OCI-LY3 (cell line): ENCODE data around the gene NODAL.

Experiments
- EZH2phosphoT487 ChIP-seq: fragments of 200-600 bp; shearing (Covaris generic); IDR thresholded peaks from 2 replicates; pipeline ENCODE4 v1.6.1; 2018; ENCODE audit warnings: antibody characterized with exemption, mixed run types, low read depth
- TF ChIP-seq, protein P1 (sequence below): fragments of 200-600, 300-600 bp; sonication (generic); IDR thresholded peaks from 2 replicates; pipeline ENCODE4 v1.5.1; 2014; ENCODE audit warnings: antibody characterized with exemption, low read length, low read depth

DNA sequence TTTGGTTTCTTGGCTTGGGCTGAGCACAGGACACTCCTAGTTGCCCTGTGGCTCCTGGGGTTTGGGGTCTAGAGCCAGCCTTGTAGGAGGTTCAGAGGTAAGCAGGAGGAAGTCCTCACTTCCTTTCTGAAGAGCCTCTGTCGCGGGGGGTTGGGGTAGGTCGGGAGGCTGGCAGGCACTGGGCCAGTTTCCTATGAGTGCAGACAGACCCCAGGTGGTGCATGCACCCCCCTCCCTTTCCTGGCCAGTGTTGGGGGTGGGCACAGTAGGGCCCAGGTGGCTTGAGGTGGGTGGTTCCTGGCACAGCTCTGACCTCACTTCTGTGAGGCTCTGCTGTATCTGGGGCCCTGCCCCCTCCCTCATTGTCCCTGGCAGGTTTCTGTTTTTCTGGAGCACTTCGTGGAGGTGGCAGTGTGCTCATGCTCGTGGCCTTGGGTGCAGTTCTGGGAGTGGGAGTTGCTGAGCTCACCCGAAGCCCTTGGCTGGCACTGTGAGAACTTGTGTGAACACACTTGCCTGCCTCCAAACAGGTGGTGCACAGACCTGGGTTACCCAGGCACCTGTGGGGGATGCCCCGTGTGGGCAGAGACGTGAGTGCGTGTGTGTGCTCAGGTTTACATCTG is 38.9 kb upstream of the NODAL start:
- TF ChIP-seq, protein P1, sequence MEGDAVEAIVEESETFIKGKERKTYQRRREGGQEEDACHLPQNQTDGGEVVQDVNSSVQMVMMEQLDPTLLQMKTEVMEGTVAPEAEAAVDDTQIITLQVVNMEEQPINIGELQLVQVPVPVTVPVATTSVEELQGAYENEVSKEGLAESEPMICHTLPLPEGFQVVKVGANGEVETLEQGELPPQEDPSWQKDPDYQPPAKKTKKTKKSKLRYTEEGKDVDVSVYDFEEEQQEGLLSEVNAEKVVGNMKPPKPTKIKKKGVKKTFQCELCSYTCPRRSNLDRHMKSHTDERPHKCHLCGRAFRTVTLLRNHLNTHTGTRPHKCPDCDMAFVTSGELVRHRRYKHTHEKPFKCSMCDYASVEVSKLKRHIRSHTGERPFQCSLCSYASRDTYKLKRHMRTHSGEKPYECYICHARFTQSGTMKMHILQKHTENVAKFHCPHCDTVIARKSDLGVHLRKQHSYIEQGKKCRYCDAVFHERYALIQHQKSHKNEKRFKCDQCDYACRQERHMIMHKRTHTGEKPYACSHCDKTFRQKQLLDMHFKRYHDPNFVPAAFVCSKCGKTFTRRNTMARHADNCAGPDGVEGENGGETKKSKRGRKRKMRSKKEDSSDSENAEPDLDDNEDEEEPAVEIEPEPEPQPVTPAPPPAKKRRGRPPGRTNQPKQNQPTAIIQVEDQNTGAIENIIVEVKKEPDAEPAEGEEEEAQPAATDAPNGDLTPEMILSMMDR = no peak
- TF ChIP-seq EZH2phosphoT487 = no peak
